SU-DHL-6 (cell line): ENCODE data around the gene FBXO24.

Experiments used
- CTCF ChIP-seq: fragments of 200-600 bp; sonication (generic); IDR thresholded peaks from one replicate; pipeline ENCODE4 v1.5.1; 2017; ENCODE audit warnings: antibody characterized with exemption, mild to moderate bottlenecking, low read length, moderate library complexity; ENCODE audit not compliant: insufficient read depth, poor library complexity, severe bottlenecking
- EZH2phosphoT487 ChIP-seq: fragments of 200-600 bp; sonication (generic), shearing (Covaris generic); conservative IDR thresholded peaks from 2 replicates; pipeline ENCODE4 v1.6.1; 2018; ENCODE audit warnings: mild to moderate bottlenecking, antibody characterized with exemption, low read length, moderate library complexity, mixed read lengths

- TF ChIP-seq CTCF (no peak), EZH2phosphoT487 (no peak)
Measured at GRCh38 chr7:100575746-100576383, 10.3 kb upstream of the FBXO24 start.
